Activated naive CD4-positive, alpha-beta T cell treated with anti-CD3 and anti-CD28 coated beads for 36 hours (primary cell): Measurements from ENCODE around the gene HDC. TPM values are rescaled to one million over a fixed set of nuclear protein-coding genes. Genes with fewer than 3 reads are reported as not detected.

Experiments used
- CTCF ChIA-PET: fragments of 350-600 bp; sonication (Branson Sonifier 250); formaldehyde crosslinking; loops from one replicate; lab custom pipeline; 2021; ENCODE audit warnings: antibody characterized with exemption; lab: Charles Lee
- DNase-seq: peaks from one replicate; pipeline ENCODE4 v3.0.0-alpha.2; 2020
- H3K27ac Mint-ChIP-seq: one replicate; pipeline ENCODE4 v1.8.0; 2021; ENCODE audit warnings: mild to moderate bottlenecking, mixed read lengths
- H3K27me3 Mint-ChIP-seq: one replicate; pipeline ENCODE4 v1.8.0; 2021; ENCODE audit warnings: low read depth, mixed read lengths
- H3K36me3 Mint-ChIP-seq: one replicate; pipeline ENCODE4 v1.8.0; 2021; ENCODE audit warnings: low read depth, mixed read lengths
- H3K4me1 Mint-ChIP-seq: one replicate; pipeline ENCODE4 v1.8.0; 2021; ENCODE audit warnings: low read depth, mixed read lengths
- H3K4me3 Mint-ChIP-seq: one replicate; pipeline ENCODE4 v1.8.0; 2021; ENCODE audit warnings: mild to moderate bottlenecking, moderate library complexity, mixed read lengths
- H3K9me3 Mint-ChIP-seq: one replicate; pipeline ENCODE4 v1.8.0; 2021; ENCODE audit warnings: mixed read lengths
- intact Hi-C: fragments of 100-400 bp; cut with micrococcal nuclease; formaldehyde crosslinking; loops from one replicate; pipeline ENCODE4 v1.15.1; 2023
- total RNA-seq, 2 experiments: library from RNA; stranded (reverse); gene quantifications; one replicate each; pipeline ENCODE4 v1.2.3, GENCODE V29; 2021

HDC gene
- total RNA-seq, 2 experiments from 2014 or later = 0.95 to 1.1 TPM

DNA sequence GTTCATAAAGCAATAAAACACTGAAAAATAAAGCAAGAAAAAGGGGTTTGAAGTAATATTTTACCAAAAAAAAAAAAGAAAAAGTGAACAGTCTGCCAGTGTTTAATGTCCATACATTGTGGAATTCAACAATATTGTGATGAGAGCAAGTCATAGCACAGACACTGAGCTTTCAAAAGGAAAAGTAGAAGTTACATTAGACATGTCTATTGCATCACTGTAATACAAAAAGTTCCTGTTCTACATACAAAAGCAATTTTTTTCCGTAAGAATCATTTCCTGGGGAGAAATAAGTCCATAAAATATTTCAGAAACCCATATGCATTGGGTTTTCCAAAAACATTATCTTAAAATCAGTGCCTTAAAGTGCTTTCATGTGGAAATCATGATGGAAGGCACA lies 11.8 kb upstream of the HDC start:
- intact Hi-C loops = loop anchor here (5.0 kb wide), 1 partner anchor 75 kb away; no protein-coding TSS in a partner anchor
- Mint-ChIP-seq H3K36me3 (peaks cover 15% of the 10 kb centered on the region), H3K4me1 (peaks cover 42% of the 10 kb centered on the region), H3K27me3 (no peaks in the 10 kb centered on the region), H3K27ac (peak overlapping the region; percentile 57), H3K9me3 (no peaks in the 10 kb centered on the region), H3K4me3 (no peak overlapping the region)
- DNase-seq = no peak
- CTCF ChIA-PET = interaction anchor here (1.3 to 1.8 kb wide), 2 partner anchors 33 to 38 kb away, joined by 3 to 6 read pairs; no protein-coding TSS in a partner anchor

DNA sequence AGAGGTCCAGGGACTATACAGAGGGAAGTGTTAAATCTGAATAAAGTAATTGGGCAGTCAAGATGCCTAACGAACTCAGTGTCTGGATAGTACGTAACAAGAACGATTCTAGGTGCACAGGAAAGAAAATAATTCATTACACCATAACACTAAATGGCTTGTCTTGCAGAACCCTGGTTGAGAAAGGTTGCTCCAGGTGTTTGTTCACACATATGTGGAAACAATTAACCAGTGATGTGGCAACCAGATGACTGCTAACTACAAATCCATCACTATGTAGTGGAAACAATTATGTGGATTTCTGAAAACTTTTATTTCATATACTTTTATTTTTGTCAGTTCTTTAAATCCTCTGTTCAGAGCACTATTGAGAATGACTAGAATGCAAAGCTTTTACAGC lies 10.4 kb upstream of the HDC start:
- CTCF ChIA-PET = interaction anchor here (0.6 to 1.3 kb wide), 3 partner anchors 34 to 92 kb away, joined by 3 read pairs; no protein-coding TSS in a partner anchor
- H3K27me3 Mint-ChIP-seq = no peaks in the 10 kb centered on the region
- DNase-seq = no peak
- H3K27ac Mint-ChIP-seq = peak overlapping the region; percentile 57
- no peak overlapping the region for H3K4me3 Mint-ChIP-seq
- intact Hi-C loops = loop anchor here (1.0 to 5.0 kb wide), 4 partner anchors 13 to 76 kb away; no protein-coding TSS in a partner anchor
- peaks cover 15% of the 10 kb centered on the region for H3K36me3 Mint-ChIP-seq
- H3K4me1 Mint-ChIP-seq = peaks cover 42% of the 10 kb centered on the region
- no peaks in the 10 kb centered on the region for H3K9me3 Mint-ChIP-seq

DNA sequence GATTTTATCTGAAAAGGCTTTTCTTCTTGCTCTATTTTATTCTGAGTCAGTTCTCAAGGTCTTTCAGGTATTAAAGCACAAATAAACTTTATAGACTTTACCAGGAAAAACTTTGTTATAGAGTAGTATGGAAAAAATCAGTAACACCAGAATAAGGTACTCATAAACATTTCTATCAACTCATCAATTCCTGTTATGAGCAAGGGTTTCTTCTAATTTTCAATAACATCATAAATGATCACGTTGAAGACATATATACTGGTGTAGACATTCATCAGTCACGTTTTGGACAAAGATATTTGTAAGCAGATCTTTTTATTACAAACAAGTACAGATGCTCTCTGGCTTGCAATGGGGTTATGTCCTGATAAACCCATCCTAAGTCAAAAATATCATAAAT lies 9.6 kb upstream of the HDC start:
- peaks cover 42% of the 10 kb centered on the region for H3K4me1 Mint-ChIP-seq
- H3K4me3 Mint-ChIP-seq = no peak overlapping the region
- H3K27ac Mint-ChIP-seq = peak overlapping the region; percentile 65
- peaks cover 13% of the 10 kb centered on the region for H3K36me3 Mint-ChIP-seq
- CTCF ChIA-PET = no interaction called here
- no peaks in the 10 kb centered on the region for H3K9me3 Mint-ChIP-seq
- intact Hi-C loops = loop anchor here (1.0 to 5.0 kb wide), 3 partner anchors 14 to 77 kb away; no protein-coding TSS in a partner anchor
- H3K27me3 Mint-ChIP-seq = no peaks in the 10 kb centered on the region
- DNase-seq = no peak

DNA sequence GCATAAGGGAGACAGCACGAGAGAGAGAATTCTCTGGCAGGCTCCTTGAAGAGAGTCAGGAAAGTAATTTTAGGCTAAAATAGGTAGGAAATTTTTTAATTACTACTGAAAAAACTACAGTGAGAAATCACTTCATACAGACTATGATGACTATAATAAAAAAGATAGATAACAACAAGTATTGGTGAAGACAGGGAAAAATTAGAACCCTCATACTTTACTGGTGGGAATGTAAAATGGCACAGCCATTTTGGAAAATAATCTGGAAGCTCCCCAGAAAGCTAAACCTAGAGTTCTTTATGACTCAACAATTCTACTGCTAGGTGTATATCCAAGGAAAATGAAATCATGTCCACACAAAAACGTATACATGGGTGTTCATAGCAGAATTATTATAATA lies 2.1 kb upstream of the HDC start:
- intact Hi-C loops = loop anchor here (10.0 kb wide), 2 partner anchors 807 to 1113 kb away; partner anchors contain the start of gene COPS2
- Mint-ChIP-seq H3K9me3 (peaks cover 2% of the 10 kb centered on the region), H3K36me3 (peaks cover 3% of the 10 kb centered on the region), H3K4me3 (no peak overlapping the region), H3K4me1 (peaks cover 22% of the 10 kb centered on the region), H3K27me3 (no peaks in the 10 kb centered on the region), H3K27ac (no peak overlapping the region)
- CTCF ChIA-PET = no interaction called here
- no peak for DNase-seq

DNA sequence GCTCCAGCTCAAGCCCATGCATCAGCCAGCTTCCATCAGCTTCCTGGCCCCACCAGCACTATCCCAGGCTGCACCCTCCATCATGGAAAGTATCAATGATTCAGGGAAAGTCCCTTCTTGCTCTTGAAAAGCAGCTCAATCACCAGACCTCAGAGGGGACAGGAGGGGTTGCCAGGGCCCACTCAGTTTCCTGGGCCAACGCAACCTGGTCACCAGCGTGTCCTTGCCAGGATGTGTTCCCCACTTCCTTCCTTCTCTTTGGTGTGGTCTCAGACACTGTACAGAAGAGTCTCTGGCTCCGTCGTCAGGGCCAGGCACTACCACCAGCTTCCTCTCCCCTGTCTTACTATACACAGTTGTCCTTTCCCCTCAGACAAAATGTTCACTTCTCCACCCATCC lies 3.0 kb downstream of the HDC start:
- CTCF ChIA-PET = interaction anchor here (0.7 to 4.8 kb wide), 7 partner anchors 9 to 82 kb away, joined by 3 to 37 read pairs (median 4); no protein-coding TSS in a partner anchor
- peaks cover 2% of the 10 kb centered on the region for H3K9me3 Mint-ChIP-seq
- H3K27me3 Mint-ChIP-seq = no peaks in the 10 kb centered on the region
- intact Hi-C loops = loop anchor here (1.0 to 10.0 kb wide), 6 partner anchors 14 to 1385 kb away; partner anchors contain the start of genes COPS2, EID1, TRPM7 and USP8
- peaks cover 65% of the 10 kb centered on the region for H3K4me1 Mint-ChIP-seq
- peak; percentile 81 for DNase-seq
- H3K27ac Mint-ChIP-seq = peak overlapping the region; percentile 98
- no peak overlapping the region for H3K4me3 Mint-ChIP-seq
- peaks cover 3% of the 10 kb centered on the region for H3K36me3 Mint-ChIP-seq

DNA sequence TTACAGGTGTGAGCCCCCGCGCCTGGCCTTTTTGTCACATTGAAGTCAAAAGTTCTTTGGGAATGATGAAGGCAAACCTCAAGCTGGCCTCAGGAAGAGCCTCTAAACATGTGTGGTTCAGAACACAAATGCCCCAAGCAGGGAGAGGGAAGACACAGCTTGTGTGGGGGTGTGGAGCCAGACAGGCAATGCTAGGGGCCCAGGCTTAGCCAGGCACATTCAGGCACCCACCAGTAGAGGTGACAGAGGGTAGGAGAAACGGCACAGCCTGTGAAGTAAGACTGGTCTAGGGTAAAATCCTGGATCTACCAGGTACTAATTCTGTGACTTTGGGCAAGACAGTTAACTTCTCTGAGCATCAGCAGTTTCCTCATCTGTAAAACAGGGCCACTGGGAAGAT lies 3.5 kb downstream of the HDC start:
- DNase-seq = peak; percentile 40
- intact Hi-C loops = loop anchor here (1.0 to 10.0 kb wide), 7 partner anchors 14 to 1385 kb away; partner anchors contain the start of genes COPS2, EID1, SPPL2A and TRPM7
- Mint-ChIP-seq H3K27ac (peak overlapping the region; percentile 98), H3K27me3 (no peaks in the 10 kb centered on the region), H3K9me3 (peaks cover 1% of the 10 kb centered on the region), H3K36me3 (peaks cover under 1% of the 10 kb centered on the region), H3K4me3 (no peak overlapping the region), H3K4me1 (peaks cover 69% of the 10 kb centered on the region)
- CTCF ChIA-PET = interaction anchor here (0.7 to 4.8 kb wide), 7 partner anchors 8 to 81 kb away, joined by 3 to 37 read pairs (median 4); no protein-coding TSS in a partner anchor

DNA sequence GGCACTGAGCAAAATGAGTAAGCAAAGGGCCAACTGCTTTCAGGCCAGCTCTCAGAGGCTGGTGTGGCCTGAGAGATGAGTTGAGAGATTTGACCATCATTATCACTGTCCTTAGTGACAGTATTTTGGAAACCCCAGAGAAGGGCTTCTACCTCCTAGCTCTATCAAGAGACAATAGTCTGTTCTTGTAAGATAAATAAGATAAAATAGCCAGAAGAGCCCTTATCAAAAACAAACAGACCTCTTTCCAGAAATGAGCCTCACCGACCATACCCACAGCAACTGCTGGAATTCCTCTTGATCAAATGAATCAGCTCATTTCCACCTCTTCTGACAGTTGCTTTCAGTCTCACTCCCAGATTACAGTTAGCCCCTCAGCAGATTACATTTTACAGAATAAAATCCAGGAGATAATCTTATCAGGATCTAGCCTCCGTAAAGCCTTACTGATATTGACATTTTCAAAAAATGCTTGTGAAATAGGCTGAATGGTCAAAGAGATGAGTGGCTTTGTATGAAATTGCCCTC lies 4.5 kb downstream of the HDC start:
- Mint-ChIP-seq H3K36me3 (no peaks in the 10 kb centered on the region), H3K27ac (peak overlapping the region; percentile 98), H3K4me1 (peaks cover 73% of the 10 kb centered on the region), H3K9me3 (no peaks in the 10 kb centered on the region), H3K27me3 (no peaks in the 10 kb centered on the region), H3K4me3 (peak overlapping the region; percentile 52)
- CTCF ChIA-PET = interaction anchor here (0.7 to 4.8 kb wide), 4 partner anchors 13 to 55 kb away, joined by 3 to 37 read pairs (median 7); no protein-coding TSS in a partner anchor
- intact Hi-C loops = loop anchor here (1.0 to 10.0 kb wide), 13 partner anchors 12 to 1384 kb away; partner anchors contain the start of genes COPS2, EID1, FAM227B and SPPL2A
- DNase-seq = no peak

DNA sequence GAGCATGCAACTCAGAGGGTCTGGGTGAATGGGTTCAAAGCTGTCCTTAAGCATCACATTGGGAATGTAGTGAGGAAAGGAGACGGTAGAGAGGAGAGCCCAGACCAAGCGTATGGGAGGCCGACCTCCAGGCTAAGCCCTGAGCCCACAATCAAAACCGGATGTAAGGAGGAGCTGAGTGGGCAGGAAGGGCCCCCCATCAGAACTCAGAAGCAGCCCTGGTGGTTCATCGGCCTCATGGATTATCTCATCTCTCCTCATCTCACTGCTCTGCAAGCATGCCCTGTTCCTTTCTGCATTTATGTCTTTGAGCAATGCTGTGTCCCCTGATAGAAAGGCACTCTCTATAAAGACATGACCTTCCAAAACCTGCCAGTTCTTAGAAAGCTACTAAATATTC lies 6.2 kb downstream of the HDC start:
- Mint-ChIP-seq H3K27me3 (no peaks in the 10 kb centered on the region), H3K4me3 (no peak overlapping the region), H3K9me3 (no peaks in the 10 kb centered on the region), H3K4me1 (peaks cover 68% of the 10 kb centered on the region), H3K27ac (peak overlapping the region; percentile 98), H3K36me3 (no peaks in the 10 kb centered on the region)
- no peak for DNase-seq
- CTCF ChIA-PET = interaction anchor here (0.7 to 4.8 kb wide), 3 partner anchors 11 to 192 kb away, joined by 3 to 37 read pairs (median 3); no protein-coding TSS in a partner anchor
- intact Hi-C loops = no loop called here

DNA sequence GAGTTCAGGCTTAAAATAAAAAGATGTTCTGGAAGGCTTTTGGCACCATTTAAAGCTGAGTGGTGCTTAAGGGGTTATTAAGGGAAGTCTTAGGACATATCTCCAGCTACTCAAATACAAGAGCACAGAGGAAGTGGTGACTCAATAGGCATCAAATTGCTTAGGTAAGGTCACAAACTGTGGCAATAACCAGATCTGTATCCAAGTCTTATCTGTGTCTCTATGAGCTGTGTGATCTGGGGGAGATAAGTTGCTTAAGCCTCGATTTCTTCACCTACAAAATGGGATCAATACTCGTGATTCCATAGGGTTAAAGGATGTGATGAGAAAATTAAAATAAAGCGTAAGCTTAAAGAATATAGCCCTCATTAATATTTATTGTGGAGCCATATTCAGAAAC lies 7.6 kb downstream of the HDC start:
- intact Hi-C loops = no loop called here
- no peak for DNase-seq
- Mint-ChIP-seq H3K27me3 (no peaks in the 10 kb centered on the region), H3K9me3 (no peaks in the 10 kb centered on the region), H3K36me3 (no peaks in the 10 kb centered on the region), H3K4me1 (peaks cover 54% of the 10 kb centered on the region), H3K4me3 (no peak overlapping the region), H3K27ac (no peak overlapping the region)
- CTCF ChIA-PET = interaction anchor here (1.5 kb wide), 1 partner anchor 9 kb away, joined by 6 read pairs; no protein-coding TSS in a partner anchor

DNA sequence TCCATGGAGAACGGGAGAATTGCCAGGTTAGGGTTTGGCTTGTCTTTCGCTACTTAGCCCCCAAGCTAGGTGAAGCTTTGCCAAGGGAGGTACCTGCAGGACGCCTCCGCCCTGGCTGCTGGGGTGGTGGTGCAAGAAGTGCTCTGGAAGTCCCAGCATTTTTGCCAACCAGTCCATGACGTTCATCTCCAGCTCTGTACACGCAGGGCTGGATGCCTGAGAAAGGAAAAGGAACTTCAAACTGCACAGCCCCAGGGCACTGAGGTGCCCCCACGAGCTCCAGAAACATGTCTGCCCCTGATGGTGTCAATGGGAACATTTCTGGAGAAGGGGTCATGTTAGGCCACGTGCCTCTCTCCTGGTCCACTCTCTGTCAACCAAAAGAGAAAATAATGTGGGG lies 8.2 kb downstream of the HDC start:
- Mint-ChIP-seq H3K36me3 (no peaks in the 10 kb centered on the region), H3K9me3 (no peaks in the 10 kb centered on the region), H3K4me1 (peaks cover 48% of the 10 kb centered on the region), H3K27me3 (no peaks in the 10 kb centered on the region), H3K4me3 (no peak overlapping the region), H3K27ac (no peak overlapping the region)
- CTCF ChIA-PET = interaction anchor here (1.5 kb wide), 1 partner anchor 9 kb away, joined by 6 read pairs; no protein-coding TSS in a partner anchor
- no peak for DNase-seq
- intact Hi-C loops = no loop called here

DNA sequence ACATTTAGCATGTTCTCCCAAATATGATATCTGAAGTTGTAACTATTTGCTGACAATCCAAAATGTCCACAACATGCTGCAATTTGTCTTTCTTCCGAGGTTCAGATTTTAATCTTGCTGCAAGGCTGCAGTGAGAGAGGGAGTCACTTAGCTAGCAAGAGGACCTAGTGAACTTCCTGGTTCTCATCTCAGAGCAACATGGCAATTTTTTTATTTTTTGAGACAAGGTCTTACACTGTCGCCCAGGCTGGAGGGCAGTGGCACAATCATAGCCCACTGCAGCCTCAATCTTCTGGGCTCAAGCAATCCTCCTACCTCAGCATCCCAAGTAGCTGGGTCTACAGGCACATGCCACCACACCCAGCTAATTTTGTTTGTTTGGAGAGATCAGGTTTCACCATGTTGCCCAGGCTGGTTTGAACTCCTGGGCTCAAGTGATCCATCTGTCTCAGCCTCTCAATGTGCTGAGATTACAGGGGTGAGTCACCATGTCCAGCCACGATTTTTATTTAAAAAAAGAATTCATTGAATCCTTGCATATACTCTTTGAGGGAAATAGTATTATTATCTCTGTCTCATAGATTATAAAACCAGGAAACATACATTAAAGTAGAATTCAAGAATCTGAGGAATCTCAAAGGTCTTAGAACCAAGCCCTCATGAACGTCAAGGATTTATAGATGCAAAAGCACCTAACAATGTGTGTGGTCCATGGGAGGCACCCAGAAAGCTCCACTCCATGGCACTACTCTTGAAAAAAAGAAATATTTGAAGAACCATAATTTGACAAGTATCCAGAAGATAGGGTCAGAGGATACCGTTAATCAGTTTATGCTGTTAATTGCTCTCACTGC lies 9.1 kb downstream of the HDC start:
- no peaks in the 10 kb centered on the region for H3K9me3 Mint-ChIP-seq
- H3K4me3 Mint-ChIP-seq = no peak overlapping the region
- peaks cover 39% of the 10 kb centered on the region for H3K4me1 Mint-ChIP-seq
- CTCF ChIA-PET = interaction anchor here (1.5 kb wide), 1 partner anchor 8 kb away, joined by 6 read pairs; no protein-coding TSS in a partner anchor
- H3K27me3 Mint-ChIP-seq = no peaks in the 10 kb centered on the region
- DNase-seq = no peak
- intact Hi-C loops = no loop called here
- H3K27ac Mint-ChIP-seq = no peak overlapping the region
- H3K36me3 Mint-ChIP-seq = no peaks in the 10 kb centered on the region

DNA sequence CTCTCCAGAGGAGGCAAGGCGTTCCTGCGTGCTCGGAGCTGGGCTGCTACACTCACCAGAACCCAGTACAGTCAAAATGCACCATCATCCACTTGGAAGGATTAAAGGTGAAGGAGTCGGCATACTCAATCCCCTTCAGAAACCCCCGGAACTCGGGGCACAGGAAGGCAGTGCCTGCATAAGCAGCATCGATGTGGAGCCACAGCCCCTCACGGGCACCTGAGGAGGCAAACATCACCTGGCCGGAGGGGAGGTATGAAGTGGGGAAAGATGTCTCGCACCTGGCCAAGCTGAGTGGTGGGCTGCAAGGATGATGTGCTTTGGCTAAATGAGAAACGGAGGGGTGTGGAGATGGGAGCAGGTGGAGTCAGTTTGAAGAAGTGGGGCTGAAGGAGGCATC lies 13.0 kb downstream of the HDC start:
- no peak for DNase-seq
- Mint-ChIP-seq H3K27me3 (no peaks in the 10 kb centered on the region), H3K27ac (no peak overlapping the region), H3K36me3 (peaks cover 7% of the 10 kb centered on the region), H3K9me3 (no peaks in the 10 kb centered on the region), H3K4me1 (peaks cover 36% of the 10 kb centered on the region), H3K4me3 (no peak overlapping the region)
- intact Hi-C loops = no loop called here
- CTCF ChIA-PET = no interaction called here
